NB4 (cell line): ENCODE measurements around the gene FMN2.

Experiments used
- DNase-seq: peaks from one replicate; pipeline ENCODE4 v3.0.0; 2010; ENCODE audit warnings: low read depth
- H3K4me3 ChIP-seq: one replicate; pipeline ENCODE4 v1.5.1; 2011; ENCODE audit warnings: mild to moderate bottlenecking, low read depth, low read length, moderate library complexity
- CTCF ChIP-seq: IDR thresholded peaks from one replicate; pipeline ENCODE4 v1.5.1; 2012; ENCODE audit warnings: low read depth, low read length
- MAX ChIP-seq: IDR thresholded peaks from 2 replicates; pipeline ENCODE4 v1.6.1; 2011; ENCODE audit warnings: low read depth, low read length
- MYC ChIP-seq: IDR thresholded peaks from 2 replicates; pipeline ENCODE4 v1.6.1; 2011; ENCODE audit warnings: low read depth, low read length
- POLR2A ChIP-seq: IDR thresholded peaks from 2 replicates; pipeline ENCODE4 v1.6.1; 2011; ENCODE audit warnings: mild to moderate bottlenecking; ENCODE audit not compliant: insufficient read length; ENCODE audit errors: extremely low read depth

Gene FMN2

GRCh38 chr1:240099329-240099728 is 7.6 kb downstream of the FMN2 start:
- H3K4me3 ChIP-seq, result no peak overlapping the region

GRCh38 chr1:240099748-240100147 is 8.1 kb downstream of the FMN2 start:
- H3K4me3 ChIP-seq, result no peak overlapping the region
- TF ChIP-seq MYC (no peak), MAX (no peak), CTCF (no peak), POLR2A (no peak)
- DNase-seq, result no peak

More at GRCh38 chr1:240099329-240099728, 7.6 kb downstream of the FMN2 start:
- TF ChIP-seq CTCF, result no peak
- no peak for TF ChIP-seq MAX
- no peak for TF ChIP-seq POLR2A
- TF ChIP-seq MYC, result no peak
- no peak for DNase-seq

- H3K4me3 ChIP-seq, result no peak overlapping the region
- no peak for TF ChIP-seq MYC
- no peak for TF ChIP-seq MAX
- no peak for TF ChIP-seq CTCF
- TF ChIP-seq POLR2A, result no peak
- no peak for DNase-seq
These were observed 8.8 kb downstream of the FMN2 start for GRCh38 chr1:240100371-240100934.

- no peak overlapping the region for H3K4me3 ChIP-seq
- TF ChIP-seq POLR2A (no peak), CTCF (no peak), MYC (no peak), MAX (no peak)
- DNase-seq, result no peak
These were observed 9.6 kb downstream of the FMN2 start for GRCh38 chr1:240101306-240101705.

GRCh38 chr1:240101737-240102136 is 10.1 kb downstream of the FMN2 start:
- TF ChIP-seq CTCF (no peak), MAX (no peak), MYC (no peak), POLR2A (no peak)
- no peak for DNase-seq
- H3K4me3 ChIP-seq, result no peak overlapping the region

GRCh38 chr1:240104672-240105071 is 13.0 kb downstream of the FMN2 start:
- TF ChIP-seq CTCF (no peak), MYC (no peak), POLR2A (no peak), MAX (no peak)
- H3K4me3 ChIP-seq, result no peak overlapping the region
- DNase-seq, result no peak
